Esophagus squamous epithelium (tissue), 5 donors: ENCODE data around the gene NMNAT2. TPM values are rescaled to one million over a fixed set of nuclear protein-coding genes. Genes with fewer than 3 reads are reported as not detected.

Source experiments
- DNase-seq: peaks from one replicate; lab custom pipeline; 2025; lab: John Stamatoyannopoulos, UW
- H3K27ac ChIP-seq, 4 donors: fragments of 200-600 bp; sonication (generic); one replicate each; pipeline ENCODE4 v1.5.1; 2016 to 2019; ENCODE audit warnings: mild to moderate bottlenecking in 1 of 4
- H3K27me3 ChIP-seq, 4 donors: fragments of 200-600 bp; sonication (generic); 1 replicate in 3 of 4; 2 replicates in 1 of 4; pipeline versions ENCODE4 v1.5.1 to v1.6.0; 2017 to 2021; ENCODE audit warnings: antibody characterized with exemption in 1 of 4
- H3K36me3 ChIP-seq, 3 donors: fragments of 200-600 bp; sonication (generic); one replicate each; pipeline ENCODE4 v1.5.1; 2016 to 2019
- H3K4me1 ChIP-seq, 3 donors: fragments of 200-600 bp; sonication (generic); one replicate each; pipeline ENCODE4 v1.5.1; 2017 to 2019
- H3K4me3 ChIP-seq, 4 donors: fragments of 200-600 bp; sonication (generic); 1 replicate in 3 of 4; 2 replicates in 1 of 4; pipeline ENCODE4 v1.5.1; 2016 to 2019; ENCODE audit warnings: mild to moderate bottlenecking in 2 of 4, moderate library complexity in 1 of 4
- H3K9me3 ChIP-seq, 3 donors: fragments of 200-600 bp; sonication (generic); one replicate each; pipeline ENCODE4 v1.5.1; 2016 to 2019
- CTCF ChIP-seq, 6 experiments: fragments of 450-650 bp in 4 of 6; fragments of 200-600 bp in 2 of 6; sonication (generic) in 2 of 6; IDR thresholded peaks; one replicate each; pipeline ENCODE4 v1.5.1; 2016 to 2019; ENCODE audit warnings: antibody characterized with exemption in 6 of 6, mild to moderate bottlenecking in 4 of 6, moderate library complexity in 4 of 6
- POLR2A ChIP-seq, 4 donors: fragments of 450-650 bp; IDR thresholded peaks; one replicate each; pipeline ENCODE4 v1.6.1; 2017; ENCODE audit warnings: antibody characterized with exemption in 4 of 4, mild to moderate bottlenecking in 4 of 4, moderate library complexity in 3 of 4
- WGBS, 2 donors: methylation state at CpG; one replicate each; pipeline ENCODE4 v1.1.5; 2018; 5-methylcytosine and 5-hydroxymethylcytosine counted together
- intact Hi-C: fragments of 100-400 bp; cut with DNase I; formaldehyde crosslinking; loops from one replicate; pipeline ENCODE4 v1.15.0; 2022
- total RNA-seq, 4 donors: library from RNA; depleted of rRNA; stranded (reverse); fragments of >200 nt; gene quantifications; one replicate each; pipeline ENCODE4 v1.1.0, GENCODE V29; 2016
- donor health status: DM: yes; HTN: yes; CAD: no.

The NMNAT2 gene
- total RNA-seq, 4 donors from 2014 or later = 0.18 to 1.1 (median 0.26) TPM; not detected in 1

GRCh38 chr1:183218027-183218618, 200.1 kb downstream of the NMNAT2 start:
- TF ChIP-seq CTCF (IDR thresholded peaks at IDR 0.05) (no peak), POLR2A (IDR thresholded peaks at IDR 0.05) (no peak)
- H3K27ac ChIP-seq = peak overlapping the region; percentile 35 to 82 (median 78)
- H3K27me3 ChIP-seq = no peaks in the 10 kb centered on the region
- peaks cover 0 to 19% (median 0%) of the 10 kb centered on the region in 3 donors for H3K36me3 ChIP-seq
- no peak for DNase-seq
- 55 to 66% methylated on average over 9 to 12 of the region's 14 CpGs for WGBS, 2 donors
- no peaks in the 10 kb centered on the region for H3K9me3 ChIP-seq
- intact Hi-C loops = no loop called here
- H3K4me1 ChIP-seq = peaks cover 5 to 34% (median 16%) of the 10 kb centered on the region in 3 donors
- no peak overlapping the region for H3K4me3 ChIP-seq

GRCh38 chr1:183215936-183216335, 202.2 kb downstream of the NMNAT2 start:
- Histone ChIP-seq H3K36me3 (peaks cover 0 to 15% (median 0%) of the 10 kb centered on the region in 3 donors), H3K9me3 (no peaks in the 10 kb centered on the region), H3K4me1 (peaks cover 5 to 39% (median 16%) of the 10 kb centered on the region in 3 donors), H3K4me3 (no peak overlapping the region), H3K27ac (no peak overlapping the region), H3K27me3 (no peaks in the 10 kb centered on the region)
- DNase-seq = no peak
- WGBS, 2 donors = 83 to 86% methylated on average over 3 to 4 of the region's 4 CpGs
- intact Hi-C loops = no loop called here
- TF ChIP-seq POLR2A (IDR thresholded peaks at IDR 0.05) = no peak

GRCh38 chr1:183215076-183215720, 203.0 kb downstream of the NMNAT2 start:
- no peak overlapping the region for H3K4me3 ChIP-seq
- peaks cover 0 to 15% (median 0%) of the 10 kb centered on the region in 3 donors for H3K36me3 ChIP-seq
- WGBS, 2 donors = 87 to 93% methylated on average over 13 of the region's 13 CpGs
- H3K27me3 ChIP-seq = no peaks in the 10 kb centered on the region
- peaks cover 5 to 39% (median 16%) of the 10 kb centered on the region in 3 donors for H3K4me1 ChIP-seq
- no peak overlapping the region for H3K27ac ChIP-seq
- H3K9me3 ChIP-seq = no peaks in the 10 kb centered on the region
- intact Hi-C loops = no loop called here
- TF ChIP-seq CTCF (IDR thresholded peaks at IDR 0.05) = no peak
- TF ChIP-seq POLR2A (IDR thresholded peaks at IDR 0.05) = no peak
- DNase-seq = no peak

- TF ChIP-seq POLR2A (IDR thresholded peaks at IDR 0.05) (no peak), CTCF (IDR thresholded peaks at IDR 0.05) (no peak)
- 76 to 77% methylated on average over 4 of the region's 5 CpGs for WGBS, 2 donors
- intact Hi-C loops = no loop called here
- Histone ChIP-seq H3K4me3 (no peak overlapping the region), H3K27me3 (no peaks in the 10 kb centered on the region), H3K36me3 (peaks cover 0 to 15% (median 0%) of the 10 kb centered on the region in 3 donors), H3K4me1 (peaks cover 1 to 39% (median 15%) of the 10 kb centered on the region in 3 donors), H3K27ac (no peak overlapping the region), H3K9me3 (no peaks in the 10 kb centered on the region)
- no peak for DNase-seq
Observed at GRCh38 chr1:183214021-183214970, 203.9 kb downstream of the NMNAT2 start.

GRCh38 chr1:183212870-183213269, 205.3 kb downstream of the NMNAT2 start:
- TF ChIP-seq CTCF (IDR thresholded peaks at IDR 0.05) = no peak
- no peak for TF ChIP-seq POLR2A (IDR thresholded peaks at IDR 0.05)
- Histone ChIP-seq H3K27me3 (no peaks in the 10 kb centered on the region), H3K27ac (no peak overlapping the region), H3K4me1 (peaks cover 0 to 28% (median 4%) of the 10 kb centered on the region in 3 donors), H3K36me3 (peaks cover 0 to 15% (median 0%) of the 10 kb centered on the region in 3 donors), H3K4me3 (no peak overlapping the region), H3K9me3 (no peaks in the 10 kb centered on the region)
- intact Hi-C loops = no loop called here
- DNase-seq = no peak
- WGBS, 2 donors = 47 to 55% methylated on average over 1 of the region's 1 CpG
